Erythroblast (primary cell): ENCODE data around the gene CUX1.

Source experiments
- GATA1 ChIP-seq: IDR thresholded peaks from 2 replicates; pipeline ENCODE4 v1.6.1; 2011; ENCODE audit warnings: low read depth, mild to moderate bottlenecking, control low read depth, low read length, moderate library complexity
- POLR2A ChIP-seq: IDR thresholded peaks from 2 replicates; pipeline ENCODE4 v1.6.1; 2011; ENCODE audit warnings: mild to moderate bottlenecking, low read length

GRCh38 chr7:101910991-101911799 is 93.8 kb downstream of the CUX1 start:
- TF ChIP-seq POLR2A: no peak
- no peak for TF ChIP-seq GATA1
